CD4-positive, alpha-beta T cell treated with Interleukin-15 for 4 hours (primary cell): ENCODE data around the gene MSANTD1.

Source experiments
- DNase-seq: peaks from one replicate; pipeline ENCODE4 v3.0.0-alpha.2; 2020; ENCODE audit warnings: low spot score

The MSANTD1 gene

DNA sequence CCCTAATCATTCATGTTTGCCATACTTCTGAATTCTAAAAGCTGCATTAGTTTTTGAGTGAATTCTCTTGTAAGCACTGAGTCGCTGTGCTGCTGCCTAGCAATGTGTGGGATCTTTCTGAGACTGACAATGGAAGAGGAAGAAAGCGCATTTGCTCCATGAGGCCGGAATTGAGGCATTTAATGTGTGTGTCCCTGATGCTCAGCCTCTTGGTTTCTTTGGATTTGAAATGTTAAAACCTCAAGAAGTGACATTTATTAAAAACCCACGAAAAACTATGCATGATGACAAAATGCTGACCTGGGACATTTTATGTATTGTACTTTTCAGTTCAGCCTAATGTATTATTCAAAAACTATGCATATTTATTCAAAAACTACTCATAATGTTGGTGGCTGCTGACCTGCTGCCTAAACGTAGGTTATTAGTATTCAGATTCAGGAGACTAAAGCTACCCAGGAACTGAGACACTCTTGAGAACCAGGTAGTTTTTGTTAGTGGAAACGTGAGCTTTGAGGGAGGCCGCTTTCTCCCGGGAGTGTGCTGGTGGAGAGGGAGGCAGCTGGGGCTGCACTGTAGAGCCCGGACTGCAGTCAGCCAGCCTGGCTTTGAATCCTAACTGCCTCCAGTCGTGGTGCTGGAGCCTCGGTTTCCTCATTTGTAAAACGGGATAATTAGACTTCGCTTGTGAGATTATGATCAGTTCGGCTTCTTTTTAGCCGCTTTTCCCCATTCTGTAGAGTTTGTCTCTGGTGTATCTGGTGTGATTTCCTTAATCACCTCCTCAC lies 55.2 kb downstream of the MSANTD1 start:
- no peak for DNase-seq

- DNase-seq: no peak
Observed at GRCh38 chr4:3304831-3305609, 56.1 kb downstream of the MSANTD1 start.

DNA sequence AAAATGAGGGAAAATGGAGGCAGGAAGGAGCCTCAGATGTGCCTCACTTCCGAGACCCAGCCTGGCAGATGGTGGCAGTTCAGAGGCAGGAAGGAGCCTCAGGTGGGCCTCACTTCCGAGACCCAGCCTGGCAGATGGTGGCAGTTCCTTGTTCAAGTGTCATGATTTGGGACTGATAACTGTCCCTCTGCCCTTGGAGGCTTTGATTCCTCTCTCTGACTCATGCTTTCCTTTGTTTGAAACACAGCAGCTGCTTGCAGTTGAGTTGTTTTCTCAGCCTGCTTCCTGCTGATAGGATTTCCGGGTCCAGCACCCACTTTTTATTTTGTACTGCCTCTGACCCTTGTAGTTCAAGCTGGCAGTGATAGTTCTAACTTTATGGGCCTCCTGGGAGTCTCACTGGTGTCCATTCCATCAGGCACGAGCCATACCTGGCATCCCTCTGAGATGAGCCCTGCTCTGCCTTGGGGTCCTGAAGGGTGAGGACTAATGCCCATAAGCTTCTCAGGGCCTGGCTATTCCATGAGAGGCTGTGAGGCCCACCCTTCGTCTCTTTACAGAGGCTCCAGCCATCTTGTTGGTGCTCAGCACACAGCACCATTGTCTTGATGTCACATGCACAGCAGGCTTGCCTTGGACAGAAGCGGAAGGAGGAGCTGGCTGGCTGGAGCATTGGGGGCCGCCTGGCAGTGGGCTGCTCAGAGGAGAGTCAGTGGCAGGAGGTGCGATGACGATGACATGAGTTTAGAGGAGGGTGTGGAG lies 56.8 kb downstream of the MSANTD1 start:
- no peak for DNase-seq
